Stomach smooth muscle (tissue), 2 donors: ENCODE results near the gene DPM3.
"Not testable (repeated sequence)": the region's sequence is repeated elsewhere in the genome, so short reads cannot be mapped to it uniquely, and the experiment has no call there.

ENCODE experiments used
- H3K27ac ChIP-seq: one replicate; pipeline ENCODE4 v1.7.0; 2013; ENCODE audit warnings: mild to moderate bottlenecking, low read length, inconsistent platforms
- H3K27me3 ChIP-seq, 2 donors: one replicate each; pipeline ENCODE4 v1.7.0; 2013; ENCODE audit warnings: low read length in 2 of 2; ENCODE audit not compliant: insufficient read depth in 2 of 2, control insufficient read depth in 1 of 2
- H3K36me3 ChIP-seq, 2 donors: one replicate each; pipeline ENCODE4 v1.7.0; 2013; ENCODE audit warnings: low read length in 2 of 2; ENCODE audit not compliant: control insufficient read depth in 2 of 2, insufficient read depth in 2 of 2
- H3K4me1 ChIP-seq: one replicate; pipeline ENCODE4 v1.7.0; 2013; ENCODE audit warnings: low read length; ENCODE audit not compliant: control insufficient read depth, insufficient read depth
- H3K4me3 ChIP-seq, 2 donors: one replicate each; pipeline ENCODE4 v1.7.0; 2013; ENCODE audit warnings: low read length in 2 of 2
- H3K9ac ChIP-seq, 2 donors: one replicate each; pipeline ENCODE4 v1.7.0; 2013; ENCODE audit warnings: low read length in 2 of 2, mild to moderate bottlenecking in 1 of 2
- H3K9me3 ChIP-seq, 2 donors: one replicate each; pipeline ENCODE4 v1.7.0; 2013; ENCODE audit warnings: low read length in 2 of 2; ENCODE audit not compliant: control insufficient read depth in 2 of 2
- donor health status: healthy.
- donor health status: Pancreatic carcinoma.

The DPM3 gene, protein sequence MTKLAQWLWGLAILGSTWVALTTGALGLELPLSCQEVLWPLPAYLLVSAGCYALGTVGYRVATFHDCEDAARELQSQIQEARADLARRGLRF

DNA sequence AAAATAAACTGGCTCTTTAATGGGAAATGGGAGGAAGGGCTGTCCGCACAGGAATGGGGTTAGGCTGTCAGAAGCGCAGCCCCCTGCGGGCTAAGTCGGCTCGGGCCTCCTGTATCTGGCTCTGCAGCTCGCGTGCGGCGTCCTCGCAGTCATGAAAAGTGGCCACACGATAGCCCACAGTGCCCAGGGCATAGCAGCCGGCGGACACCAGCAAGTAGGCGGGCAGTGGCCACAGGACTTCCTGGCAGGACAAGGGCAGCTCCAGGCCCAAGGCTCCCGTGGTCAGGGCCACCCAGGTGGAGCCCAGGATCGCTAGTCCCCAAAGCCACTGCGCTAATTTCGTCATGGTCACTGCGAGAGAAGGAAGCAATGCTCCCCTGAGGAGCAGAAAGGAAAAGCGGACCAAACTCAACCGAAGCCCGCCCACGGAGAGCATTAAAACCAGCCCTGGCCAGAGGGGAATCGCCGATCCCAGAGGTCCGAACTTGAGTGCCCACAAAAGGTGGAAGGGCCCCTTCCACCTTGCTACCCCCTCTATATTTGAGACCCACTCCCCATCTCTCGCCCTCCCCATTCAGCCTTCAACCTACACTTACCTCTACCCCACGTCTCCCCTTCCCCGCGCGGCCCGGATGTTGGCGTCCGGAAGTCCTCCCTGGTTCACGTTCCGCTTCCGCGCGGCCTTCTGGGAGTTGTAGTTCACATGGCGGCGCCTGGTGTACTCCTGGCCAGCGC lies at the start of gene DPM3:
DPM3 (minus strand) TSS at position 637 of the 735 bp plus-strand sequence; CDS start at position 346, 291 bp downstream.
- Histone ChIP-seq H3K4me3 (peak within 1 kb of the TSS; percentile 85 to 96), H3K9ac (peak within 1 kb of the TSS; percentile 81 to 96)

DNA sequence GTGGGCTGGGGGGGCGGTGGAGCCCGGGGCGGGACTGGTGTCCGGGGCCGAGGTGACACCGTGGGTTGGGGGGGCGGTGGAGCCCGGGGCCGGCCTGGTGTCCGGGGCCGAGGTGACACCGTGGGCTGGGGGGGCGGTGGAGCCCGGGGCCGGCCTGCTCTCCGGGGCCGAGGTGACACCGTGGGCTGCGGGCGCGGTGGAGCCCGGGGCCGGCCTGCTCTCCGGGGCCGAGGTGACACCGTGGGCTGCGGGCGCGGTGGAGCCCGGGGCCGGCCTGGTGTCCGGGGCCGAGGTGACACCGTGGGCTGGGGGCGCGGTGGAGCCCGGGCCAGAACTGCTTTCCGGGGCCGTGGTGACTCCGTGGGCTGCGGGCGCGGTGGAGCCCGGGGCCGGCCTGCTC lies 49.6 kb upstream of the DPM3 start:
- not testable (repeated sequence) for H3K36me3 ChIP-seq, H3K27ac ChIP-seq, H3K9me3 ChIP-seq, H3K27me3 ChIP-seq, H3K9ac ChIP-seq, H3K4me3 ChIP-seq
- H3K4me1 ChIP-seq = peaks cover 24% of the 10 kb centered on the region

More for the DNA sequence above, at the start of gene DPM3:
- H3K36me3 ChIP-seq = peaks cover 0 to 7% of the 10 kb centered on the region in 2 donors
- H3K9me3 ChIP-seq = no peaks in the 10 kb centered on the region
- H3K27ac ChIP-seq = peak within 1 kb of the TSS; percentile 82
- peaks cover 24% of the 10 kb centered on the region for H3K4me1 ChIP-seq
- no peaks in the 10 kb centered on the region for H3K27me3 ChIP-seq

DNA sequence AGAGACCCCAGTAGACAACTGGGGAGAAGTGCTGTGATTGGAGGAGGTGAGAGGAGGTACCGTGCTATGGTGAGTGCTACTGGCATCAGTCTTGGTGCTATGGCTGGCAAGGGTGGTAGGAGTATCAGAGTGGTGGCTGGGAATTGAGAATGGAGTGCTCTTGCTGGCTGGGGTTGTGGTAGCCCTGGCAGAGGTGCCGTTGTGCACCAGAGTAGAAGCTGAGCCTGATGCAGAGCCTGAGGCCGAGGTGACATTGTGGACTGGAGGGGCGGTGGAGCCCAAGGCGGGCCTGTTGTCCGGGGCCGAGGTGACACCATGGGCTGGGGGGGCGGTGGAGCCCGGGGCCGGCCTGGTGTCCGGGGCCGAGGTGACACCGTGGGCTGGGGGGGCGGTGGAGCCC lies 47.9 kb upstream of the DPM3 start:
- Histone ChIP-seq H3K27me3 (no peaks in the 10 kb centered on the region), H3K9me3 (no peaks in the 10 kb centered on the region), H3K36me3 (no peaks in the 10 kb centered on the region), H3K4me3 (no peak overlapping the region), H3K27ac (no peak overlapping the region), H3K9ac (no peak overlapping the region), H3K4me1 (peaks cover 11% of the 10 kb centered on the region)

DNA sequence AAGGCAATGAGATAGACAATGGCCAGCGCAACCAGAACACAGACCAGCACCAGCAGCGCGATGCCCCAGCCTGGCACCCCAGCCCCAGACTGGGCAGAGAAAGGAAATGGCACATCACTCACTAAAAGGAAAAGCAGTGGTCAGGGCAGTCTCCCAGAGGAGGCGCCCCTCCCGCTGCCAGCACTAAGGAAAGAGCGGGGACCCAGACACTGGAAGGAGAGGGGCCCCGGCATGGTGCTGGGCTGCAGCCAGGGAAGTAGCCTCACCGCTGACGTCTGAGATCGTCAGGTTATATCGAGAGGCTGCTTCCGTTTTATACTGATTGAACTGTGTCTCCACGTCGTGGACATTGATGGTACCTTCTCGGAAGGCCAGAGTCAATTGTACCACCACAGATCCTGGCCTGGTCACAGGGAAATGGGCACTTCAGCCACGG lies 47.1 kb upstream of the DPM3 start:
- Histone ChIP-seq H3K27ac (no peak overlapping the region), H3K9ac (no peak overlapping the region), H3K36me3 (no peaks in the 10 kb centered on the region), H3K9me3 (no peaks in the 10 kb centered on the region), H3K4me3 (no peak overlapping the region), H3K4me1 (peaks cover 3% of the 10 kb centered on the region), H3K27me3 (no peaks in the 10 kb centered on the region)

DNA sequence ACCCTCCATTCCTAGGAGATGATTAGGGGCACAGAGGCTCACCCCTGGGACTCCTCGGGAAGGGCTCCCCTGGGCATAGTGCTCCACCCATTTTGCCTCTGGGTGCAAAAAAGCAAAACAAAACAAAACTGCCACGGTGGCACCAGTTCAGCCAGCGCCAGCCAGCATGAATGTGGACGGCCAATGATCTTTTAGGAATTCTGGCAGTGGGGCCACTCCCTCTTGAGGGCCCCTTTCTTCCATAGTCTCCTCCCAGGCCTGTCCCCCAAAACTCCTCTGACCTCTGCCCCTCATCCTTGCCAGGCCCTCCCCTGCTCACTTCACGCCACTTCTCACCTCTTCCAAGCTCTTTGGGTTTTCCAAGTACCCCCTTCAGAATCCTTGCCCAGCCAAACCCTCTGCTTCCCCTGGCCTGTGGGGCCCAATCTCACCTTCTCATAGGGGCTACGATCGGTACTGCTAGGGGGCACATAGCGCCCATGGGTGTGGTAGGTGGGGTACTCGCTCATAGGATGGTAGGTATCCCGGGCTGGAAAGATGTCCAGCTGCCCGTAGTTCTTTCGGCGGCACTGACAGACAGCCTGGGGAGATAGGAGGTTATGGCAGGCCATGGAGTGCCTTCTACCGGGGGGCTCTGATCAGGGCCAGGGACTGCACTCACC lies 46.6 kb upstream of the DPM3 start:
- no peak overlapping the region for H3K9ac ChIP-seq
- no peak overlapping the region for H3K27ac ChIP-seq
- H3K4me1 ChIP-seq = no peaks in the 10 kb centered on the region
- no peaks in the 10 kb centered on the region for H3K27me3 ChIP-seq
- no peaks in the 10 kb centered on the region for H3K36me3 ChIP-seq
- no peak overlapping the region for H3K4me3 ChIP-seq
- no peaks in the 10 kb centered on the region for H3K9me3 ChIP-seq

DNA sequence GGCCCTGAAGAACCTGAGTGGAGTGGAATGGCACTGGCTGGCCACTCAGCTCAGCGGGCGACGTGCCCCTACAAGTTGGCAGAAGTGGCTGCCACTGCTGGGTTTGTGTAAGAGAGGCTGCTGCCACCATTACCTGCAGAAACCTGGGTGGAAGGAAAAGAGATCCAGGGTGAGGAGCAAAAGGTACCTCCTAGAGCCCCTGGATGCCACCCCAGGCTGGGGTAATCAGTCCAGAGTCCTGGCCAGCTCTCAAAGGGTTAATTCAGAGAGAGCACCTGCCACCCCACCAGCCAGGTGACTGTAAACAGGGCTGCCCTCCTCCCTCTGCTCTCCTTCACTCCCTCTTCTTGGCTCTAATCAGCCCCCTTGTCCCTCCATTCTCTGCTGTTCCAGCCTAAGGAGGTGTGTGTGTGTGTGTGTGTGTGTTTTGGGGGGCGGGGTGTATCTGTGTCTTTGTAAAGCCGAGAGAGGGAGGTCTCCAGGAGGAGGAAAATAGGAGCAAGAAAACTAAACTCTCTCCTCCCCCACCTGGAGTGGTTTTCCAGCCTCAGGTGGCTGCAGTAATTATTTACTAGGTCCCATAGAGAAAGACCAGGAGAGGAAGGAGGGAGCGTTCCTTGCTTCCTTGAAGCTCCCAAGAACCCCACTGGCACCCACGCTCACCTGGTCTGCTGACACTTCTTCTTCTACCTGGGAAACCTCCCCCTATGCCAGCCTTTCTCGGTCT lies 45.9 kb upstream of the DPM3 start:
- H3K9me3 ChIP-seq = no peaks in the 10 kb centered on the region
- no peak overlapping the region for H3K9ac ChIP-seq
- H3K4me1 ChIP-seq = no peaks in the 10 kb centered on the region
- H3K4me3 ChIP-seq = no peak overlapping the region
- no peaks in the 10 kb centered on the region for H3K36me3 ChIP-seq
- no peak overlapping the region for H3K27ac ChIP-seq
- no peaks in the 10 kb centered on the region for H3K27me3 ChIP-seq

DNA sequence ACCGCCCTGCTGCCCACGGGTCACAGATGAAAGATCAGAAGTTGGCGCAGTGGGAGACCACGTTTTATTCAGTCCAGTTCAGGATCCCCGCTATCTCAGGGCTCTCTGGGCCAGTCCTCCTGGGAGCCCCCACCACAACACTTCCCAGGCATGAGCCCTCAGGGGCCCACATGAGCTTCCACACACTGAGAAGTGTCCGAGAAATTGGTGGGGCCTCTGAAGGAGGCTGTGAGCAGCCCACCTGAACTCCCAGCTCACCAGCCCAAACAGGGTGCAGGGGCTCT lies 45.4 kb upstream of the DPM3 start:
- Histone ChIP-seq H3K4me1 (no peaks in the 10 kb centered on the region), H3K9me3 (no peaks in the 10 kb centered on the region), H3K9ac (no peak overlapping the region), H3K27me3 (no peaks in the 10 kb centered on the region), H3K36me3 (no peaks in the 10 kb centered on the region), H3K4me3 (no peak overlapping the region), H3K27ac (no peak overlapping the region)

DNA sequence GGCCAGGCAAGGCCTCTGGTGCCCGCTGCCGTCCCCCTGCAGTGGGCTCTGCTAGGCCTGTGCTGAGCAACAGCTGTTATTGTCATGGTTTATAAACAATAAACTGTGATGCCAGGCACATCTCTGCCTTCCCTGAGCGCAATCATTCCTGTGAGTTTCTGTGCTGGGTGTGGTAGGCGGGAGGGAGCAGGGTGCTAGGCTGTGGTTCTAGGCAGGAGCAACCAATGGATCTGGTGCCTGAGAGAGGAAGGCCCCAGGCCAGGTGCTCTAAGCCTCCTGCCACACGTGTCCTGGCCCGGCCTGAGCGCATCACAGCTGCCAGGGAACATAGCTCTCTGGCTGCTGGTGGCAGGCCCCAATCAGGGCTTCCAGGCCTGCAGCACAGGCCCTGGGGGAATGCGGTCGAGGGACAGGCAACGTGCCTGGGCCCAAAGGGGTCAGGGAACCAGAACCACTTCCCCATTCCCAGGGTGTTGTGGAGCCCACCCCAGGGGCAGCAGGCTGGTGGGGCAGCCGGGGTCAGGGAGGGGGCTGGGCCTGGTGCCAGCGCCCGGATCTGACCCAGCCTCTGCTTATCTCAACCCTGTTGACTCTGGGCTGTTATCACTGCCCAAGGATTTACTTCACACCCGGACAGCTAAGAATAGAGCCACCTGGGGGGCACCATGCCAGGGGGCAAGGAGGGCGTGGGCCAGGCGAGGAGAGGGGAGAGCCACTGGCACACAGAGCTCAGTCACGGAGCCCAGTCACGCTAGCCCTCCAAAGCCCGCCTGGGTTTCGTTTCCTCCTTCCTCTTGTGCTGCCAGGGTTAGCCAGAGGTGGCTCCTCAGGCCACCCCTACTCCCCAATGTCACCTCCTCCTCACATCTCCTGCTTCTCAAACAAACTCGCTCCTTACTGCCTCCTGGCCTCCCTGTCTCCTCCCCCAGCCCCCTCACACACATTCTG lies 44.8 kb upstream of the DPM3 start:
- Histone ChIP-seq H3K4me3 (no peak overlapping the region), H3K27me3 (no peaks in the 10 kb centered on the region), H3K4me1 (no peaks in the 10 kb centered on the region), H3K9me3 (no peaks in the 10 kb centered on the region), H3K27ac (no peak overlapping the region), H3K9ac (no peak overlapping the region), H3K36me3 (no peaks in the 10 kb centered on the region)

DNA sequence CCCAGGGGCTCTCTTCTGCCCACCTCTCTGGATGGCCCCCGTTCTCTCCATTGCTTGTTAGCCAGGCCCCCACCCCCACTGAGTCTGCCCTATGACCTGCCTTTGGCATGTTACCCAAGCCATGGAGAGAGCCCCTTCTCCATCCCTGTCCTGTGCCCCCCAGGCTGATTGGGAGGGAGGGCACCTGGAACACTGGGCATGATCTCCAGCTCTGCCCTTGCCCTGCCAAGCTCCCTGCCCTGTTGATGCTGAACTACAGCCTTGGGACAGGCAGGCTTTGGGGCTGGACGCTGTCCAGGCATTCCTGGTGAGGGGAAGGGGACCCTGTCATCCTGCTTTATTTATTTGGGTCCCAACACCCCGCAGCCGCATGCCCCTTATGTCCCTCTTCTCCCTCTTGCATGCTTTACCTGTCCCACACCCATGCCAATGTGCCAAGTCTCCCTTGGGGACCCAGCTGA lies 44.0 kb upstream of the DPM3 start:
- H3K9ac ChIP-seq = no peak overlapping the region
- no peaks in the 10 kb centered on the region for H3K36me3 ChIP-seq
- no peaks in the 10 kb centered on the region for H3K4me1 ChIP-seq
- no peak overlapping the region for H3K27ac ChIP-seq
- H3K27me3 ChIP-seq = no peaks in the 10 kb centered on the region
- no peak overlapping the region for H3K4me3 ChIP-seq
- no peaks in the 10 kb centered on the region for H3K9me3 ChIP-seq

DNA sequence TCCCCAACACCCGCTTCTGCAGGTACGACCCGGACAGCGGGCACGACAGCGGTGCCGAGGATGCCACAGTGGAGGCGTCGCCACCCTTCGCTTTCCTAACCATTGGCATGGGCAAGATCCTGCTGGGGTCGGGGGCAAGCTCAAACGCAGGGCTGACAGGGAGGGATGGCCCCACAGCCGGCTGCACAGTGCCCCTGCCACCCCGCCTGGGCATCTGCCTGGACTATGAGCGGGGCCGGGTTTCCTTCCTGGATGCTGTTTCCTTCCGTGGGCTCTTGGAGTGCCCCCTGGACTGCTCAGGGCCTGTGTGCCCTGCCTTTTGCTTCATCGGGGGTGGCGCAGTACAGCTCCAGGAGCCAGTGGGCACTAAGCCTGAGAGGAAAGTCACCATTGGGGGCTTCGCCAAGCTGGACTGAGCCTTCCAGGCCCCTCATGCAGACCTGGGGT lies 43.5 kb upstream of the DPM3 start:
- H3K4me3 ChIP-seq = no peak overlapping the region
- no peaks in the 10 kb centered on the region for H3K9me3 ChIP-seq
- no peaks in the 10 kb centered on the region for H3K4me1 ChIP-seq
- no peak overlapping the region for H3K27ac ChIP-seq
- no peaks in the 10 kb centered on the region for H3K36me3 ChIP-seq
- H3K9ac ChIP-seq = no peak overlapping the region
- no peaks in the 10 kb centered on the region for H3K27me3 ChIP-seq
